Progenitor cell of endocrine pancreas (in vitro differentiated cells): ENCODE measurements around the gene TBC1D25. TPM values are rescaled to one million over a fixed set of nuclear protein-coding genes. Genes with fewer than 3 reads are reported as not detected.
"Not testable (repeated sequence)": the region's sequence is repeated elsewhere in the genome, so short reads cannot be mapped to it uniquely, and the experiment has no call there.

ENCODE experiments used
- DNase-seq: peaks from one replicate; pipeline ENCODE4 v3.0.0; 2021; ENCODE audit warnings: low spot score; ENCODE audit not compliant: unreplicated experiment
- H3K27ac Mint-ChIP-seq: 2 replicates; pipeline ENCODE4 v1.8.0; 2021; ENCODE audit warnings: mild to moderate bottlenecking, moderate library complexity, mixed read lengths
- H3K27me3 Mint-ChIP-seq: 2 replicates; pipeline ENCODE4 v1.8.0; 2021; ENCODE audit warnings: mixed read lengths
- H3K36me3 Mint-ChIP-seq: 2 replicates; pipeline ENCODE4 v1.8.0; 2022; ENCODE audit warnings: mixed read lengths; ENCODE audit not compliant: insufficient read depth
- H3K4me1 Mint-ChIP-seq: 2 replicates; pipeline ENCODE4 v1.8.0; 2021; ENCODE audit warnings: low read depth, mixed read lengths
- H3K4me3 Mint-ChIP-seq: 2 replicates; pipeline ENCODE4 v1.8.0; 2021; ENCODE audit warnings: low read depth, mild to moderate bottlenecking, moderate library complexity, mixed read lengths
- H3K9me3 Mint-ChIP-seq: 2 replicates; pipeline ENCODE4 v1.8.0; 2021; ENCODE audit warnings: low read depth, mixed read lengths
- total RNA-seq: library from RNA; stranded (reverse); gene quantifications from 2 replicates; pipeline ENCODE4 v1.2.1, GENCODE V29; 2021
- TF ChIP-seq, protein P1 (sequence below): fragments of 200-600 bp; sonication (generic); IDR thresholded peaks from one replicate; pipeline ENCODE4 v1.5.0; 2021; ENCODE audit warnings: antibody characterized with exemption, mild to moderate bottlenecking; ENCODE audit not compliant: unreplicated experiment

Gene TBC1D25
- total RNA-seq, 1 donor from 2014 or later = 12.6 TPM

DNA sequence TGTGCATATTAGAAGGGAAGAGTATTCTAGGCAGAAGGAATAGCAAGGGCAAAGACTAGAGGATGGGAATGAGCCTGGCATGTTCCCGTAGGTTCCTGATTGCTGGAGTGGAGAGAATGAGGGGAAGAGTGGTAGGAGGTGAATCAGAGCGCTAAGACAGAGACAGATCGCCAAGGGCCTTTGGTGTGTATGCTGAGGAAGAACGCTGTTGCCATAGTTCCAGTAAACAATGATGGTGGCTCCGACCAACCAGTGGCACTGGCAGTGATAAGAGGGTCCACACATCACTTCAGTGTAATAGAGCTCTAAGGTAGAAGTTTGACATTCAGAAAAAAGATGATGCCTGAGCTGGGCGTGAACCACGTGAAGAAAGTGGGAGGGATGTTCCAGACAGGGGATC lies 966 bp downstream of the TBC1D25 start:
- DNase-seq = no peak
- H3K27ac Mint-ChIP-seq = peak overlapping the region; percentile 73
- H3K27me3 Mint-ChIP-seq = no peaks in the 10 kb centered on the region
- H3K36me3 Mint-ChIP-seq = peaks cover 7% of the 10 kb centered on the region
- TF ChIP-seq, protein P1, sequence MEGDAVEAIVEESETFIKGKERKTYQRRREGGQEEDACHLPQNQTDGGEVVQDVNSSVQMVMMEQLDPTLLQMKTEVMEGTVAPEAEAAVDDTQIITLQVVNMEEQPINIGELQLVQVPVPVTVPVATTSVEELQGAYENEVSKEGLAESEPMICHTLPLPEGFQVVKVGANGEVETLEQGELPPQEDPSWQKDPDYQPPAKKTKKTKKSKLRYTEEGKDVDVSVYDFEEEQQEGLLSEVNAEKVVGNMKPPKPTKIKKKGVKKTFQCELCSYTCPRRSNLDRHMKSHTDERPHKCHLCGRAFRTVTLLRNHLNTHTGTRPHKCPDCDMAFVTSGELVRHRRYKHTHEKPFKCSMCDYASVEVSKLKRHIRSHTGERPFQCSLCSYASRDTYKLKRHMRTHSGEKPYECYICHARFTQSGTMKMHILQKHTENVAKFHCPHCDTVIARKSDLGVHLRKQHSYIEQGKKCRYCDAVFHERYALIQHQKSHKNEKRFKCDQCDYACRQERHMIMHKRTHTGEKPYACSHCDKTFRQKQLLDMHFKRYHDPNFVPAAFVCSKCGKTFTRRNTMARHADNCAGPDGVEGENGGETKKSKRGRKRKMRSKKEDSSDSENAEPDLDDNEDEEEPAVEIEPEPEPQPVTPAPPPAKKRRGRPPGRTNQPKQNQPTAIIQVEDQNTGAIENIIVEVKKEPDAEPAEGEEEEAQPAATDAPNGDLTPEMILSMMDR = no peak
- peaks cover 9% of the 10 kb centered on the region for H3K4me1 Mint-ChIP-seq
- H3K4me3 Mint-ChIP-seq = peak overlapping the region; percentile 89
- H3K9me3 Mint-ChIP-seq = peaks cover 10% of the 10 kb centered on the region

DNA sequence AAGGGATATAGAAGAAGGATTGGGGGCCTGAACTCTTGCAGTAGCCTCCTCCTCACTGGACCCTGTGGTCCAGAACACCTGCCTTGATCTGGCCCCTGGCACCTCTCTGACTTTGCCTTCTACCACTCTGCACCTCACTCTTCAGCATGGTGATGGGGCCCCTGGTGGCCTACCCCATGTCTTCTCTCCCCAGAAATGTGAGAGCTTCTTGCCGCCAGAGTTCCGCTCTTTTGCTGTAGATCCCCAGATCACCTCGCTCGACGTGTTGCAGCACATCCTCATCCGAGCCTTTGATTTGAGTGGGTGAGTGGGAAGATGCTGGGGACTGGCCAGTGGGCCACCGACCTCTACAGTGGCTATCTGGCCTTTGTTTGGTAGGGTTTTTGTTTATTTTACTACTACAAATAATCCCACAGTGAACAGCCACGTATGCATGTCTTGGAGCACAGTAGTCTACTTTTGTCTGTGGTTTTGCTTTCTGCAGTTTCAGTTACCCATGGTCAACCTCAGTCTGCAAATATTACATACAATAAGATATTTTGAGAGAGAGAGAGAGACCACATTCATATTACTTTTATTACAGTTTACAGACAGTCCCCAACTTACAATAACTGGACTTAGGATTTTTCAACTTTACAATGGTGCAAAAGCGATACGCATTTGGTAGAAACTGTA lies 1.8 kb downstream of the TBC1D25 start:
- TF ChIP-seq, protein P1 = no peak
- Mint-ChIP-seq H3K4me1 (peaks cover 9% of the 10 kb centered on the region), H3K36me3 (peaks cover 7% of the 10 kb centered on the region), H3K27me3 (no peaks in the 10 kb centered on the region), H3K9me3 (peaks cover 10% of the 10 kb centered on the region), H3K4me3 (no peak overlapping the region), H3K27ac (no peak overlapping the region)
- DNase-seq = no peak

DNA sequence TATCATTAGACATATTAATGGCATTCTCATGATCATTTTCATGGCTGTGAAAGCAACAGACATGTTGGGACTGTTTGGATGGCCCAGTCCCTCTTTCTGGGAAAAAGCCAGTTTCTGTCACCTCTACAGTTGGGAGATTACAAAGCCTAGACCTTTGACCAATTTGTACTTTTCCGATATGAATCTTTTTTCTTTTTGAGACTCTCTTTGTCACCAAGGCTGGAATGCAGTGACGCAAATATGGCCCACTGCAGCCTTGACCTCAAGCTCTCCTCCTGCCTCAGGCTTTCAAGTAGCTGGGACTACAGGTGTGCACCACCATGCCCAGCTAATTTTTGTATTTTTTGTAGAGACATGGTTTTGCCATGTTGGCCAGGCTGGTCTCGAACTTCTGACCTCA lies 9.4 kb downstream of the TBC1D25 start:
- Mint-ChIP-seq H3K4me1 (no peaks in the 10 kb centered on the region), H3K27me3 (no peaks in the 10 kb centered on the region), H3K9me3 (peaks cover 3% of the 10 kb centered on the region), H3K36me3 (peaks cover 3% of the 10 kb centered on the region), H3K4me3 (no peak overlapping the region), H3K27ac (no peak overlapping the region)
- TF ChIP-seq, protein P1 = no peak
- no peak for DNase-seq

DNA sequence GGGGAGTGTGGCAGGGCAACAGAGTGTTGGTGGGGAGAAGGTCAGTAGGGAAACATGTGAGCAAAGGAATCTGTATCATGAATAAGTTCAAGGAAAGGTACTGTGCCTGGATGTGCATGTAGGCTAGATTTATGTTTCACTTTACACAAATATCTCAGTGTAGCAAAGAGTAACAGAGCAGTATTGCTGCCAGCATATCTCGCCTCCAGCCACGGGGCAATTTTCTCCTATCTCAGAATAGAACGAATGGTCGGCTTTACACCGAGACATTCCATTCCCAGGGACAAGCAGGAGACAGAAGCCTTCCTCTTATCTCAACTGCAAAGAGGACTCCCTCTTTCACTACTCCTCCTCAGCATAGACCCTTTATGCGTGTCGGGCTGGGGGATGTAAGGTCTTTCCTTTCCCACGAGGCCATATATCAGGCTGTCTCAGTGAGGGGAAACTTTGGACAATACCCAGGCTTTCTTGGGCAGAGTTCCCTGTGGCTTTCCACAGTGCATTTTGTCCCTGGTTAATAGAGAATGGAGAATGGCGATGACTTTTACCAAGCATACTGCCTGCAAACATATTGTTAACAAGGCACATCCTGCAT lies 16.3 kb downstream of the TBC1D25 start:
- not testable (repeated sequence) for H3K27me3 Mint-ChIP-seq, H3K27ac Mint-ChIP-seq
- H3K36me3 Mint-ChIP-seq = peaks cover 10% of the 10 kb centered on the region

DNA sequence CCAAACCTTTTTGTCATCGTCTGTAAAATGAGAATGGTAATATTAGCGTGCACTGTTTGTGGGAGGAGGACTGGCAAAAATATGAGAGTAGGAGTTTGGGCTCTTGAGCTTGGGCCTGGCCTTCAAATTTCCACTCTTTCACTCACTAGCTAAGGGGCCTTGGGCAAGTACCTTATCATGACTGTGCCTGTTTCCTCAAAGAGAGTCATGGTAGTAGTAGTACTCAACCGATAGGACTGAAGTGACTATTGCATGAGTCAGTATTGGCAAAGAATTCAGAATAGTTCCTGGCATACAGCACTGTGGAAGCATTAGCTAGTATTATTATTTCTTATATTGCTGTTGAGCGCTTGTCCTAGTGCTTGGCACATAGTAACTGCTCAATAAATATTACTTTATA lies 18.8 kb downstream of the TBC1D25 start:
- TF ChIP-seq, protein P1 = no peak
- Mint-ChIP-seq H3K4me3 (no peak overlapping the region), H3K4me1 (no peaks in the 10 kb centered on the region), H3K9me3 (peaks cover 10% of the 10 kb centered on the region), H3K27ac (no peak overlapping the region), H3K27me3 (no peaks in the 10 kb centered on the region), H3K36me3 (peaks cover 9% of the 10 kb centered on the region)
- no peak for DNase-seq

More for the DNA sequence above, 16.3 kb downstream of the TBC1D25 start:
- H3K4me3 Mint-ChIP-seq, H3K4me1 Mint-ChIP-seq, DNase-seq: not testable (repeated sequence)
- peaks cover 10% of the 10 kb centered on the region for H3K9me3 Mint-ChIP-seq

DNA sequence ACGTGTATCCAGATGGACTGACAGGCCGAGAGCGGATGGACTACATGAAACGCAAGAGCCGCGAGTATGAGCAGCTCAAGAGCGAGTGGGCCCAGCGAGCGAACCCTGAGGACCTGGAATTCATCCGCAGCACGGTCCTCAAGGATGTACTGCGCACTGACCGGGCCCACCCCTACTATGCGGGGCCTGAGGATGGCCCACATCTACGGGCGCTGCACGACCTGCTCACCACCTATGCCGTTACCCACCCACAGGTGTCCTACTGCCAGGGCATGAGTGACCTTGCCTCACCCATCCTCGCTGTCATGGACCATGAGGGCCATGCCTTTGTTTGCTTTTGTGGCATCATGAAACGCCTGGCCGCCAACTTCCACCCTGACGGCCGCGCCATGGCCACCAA lies 20.1 kb downstream of the TBC1D25 start:
- Mint-ChIP-seq H3K4me1 (no peaks in the 10 kb centered on the region), H3K27ac (no peak overlapping the region), H3K27me3 (no peaks in the 10 kb centered on the region), H3K9me3 (peaks cover 9% of the 10 kb centered on the region), H3K36me3 (peaks cover 8% of the 10 kb centered on the region), H3K4me3 (no peak overlapping the region)
- TF ChIP-seq, protein P1 = no peak
- DNase-seq = no peak
